ENCODE data around the gene PGBD4.

PGBD4 gene

DNA sequence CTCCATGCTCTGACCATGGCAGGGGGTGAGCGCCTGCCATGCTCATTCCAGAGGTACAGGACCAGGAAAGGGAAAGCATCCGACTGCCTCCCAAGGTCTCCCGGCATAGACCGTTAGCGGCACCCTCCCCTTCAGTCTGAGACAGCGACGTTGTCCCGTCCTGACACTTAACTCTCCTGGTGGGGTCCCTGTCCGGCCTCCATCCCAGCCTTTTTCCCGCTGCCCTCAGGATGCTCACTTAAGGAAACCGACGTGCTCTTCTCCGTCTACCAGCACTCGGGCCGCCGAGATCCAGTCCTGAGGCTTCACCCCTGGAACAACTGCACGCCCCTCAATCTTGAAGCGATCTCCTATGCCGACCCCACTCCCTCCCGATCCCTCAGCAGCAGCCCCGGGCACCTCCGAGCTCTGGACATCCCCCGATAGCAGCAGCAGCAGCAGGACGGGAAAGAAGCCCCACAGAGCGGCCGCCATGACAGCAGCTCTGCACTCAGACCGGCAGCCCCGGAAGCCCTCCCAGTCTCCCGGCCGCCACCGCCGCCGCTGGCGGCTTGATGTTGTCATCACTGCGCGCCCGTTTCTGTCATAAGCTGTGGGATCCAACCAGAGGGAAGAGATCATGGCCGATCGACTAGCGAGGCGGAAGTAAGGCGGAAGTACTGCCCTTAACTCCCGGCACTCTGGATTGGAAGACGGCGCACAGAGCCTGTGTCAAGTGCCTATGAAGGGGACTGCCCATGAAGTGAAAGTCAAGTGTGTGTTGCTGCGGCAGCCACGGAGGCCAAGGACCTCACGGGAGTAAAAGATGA lies at the start of gene PGBD4, which contains the start of gene EMC7:
Gene PGBD4, plus strand, starts transcription at position 718 of the 809 bp plus-strand sequence. CDS start 449 bp downstream, outside the sequence.
Gene EMC7, minus strand, starts transcription at position 497 of the 809 bp plus-strand sequence. Its CDS starts 23 bp downstream, at position 474.
- DNase-seq, result peak; percentile 98

DNA sequence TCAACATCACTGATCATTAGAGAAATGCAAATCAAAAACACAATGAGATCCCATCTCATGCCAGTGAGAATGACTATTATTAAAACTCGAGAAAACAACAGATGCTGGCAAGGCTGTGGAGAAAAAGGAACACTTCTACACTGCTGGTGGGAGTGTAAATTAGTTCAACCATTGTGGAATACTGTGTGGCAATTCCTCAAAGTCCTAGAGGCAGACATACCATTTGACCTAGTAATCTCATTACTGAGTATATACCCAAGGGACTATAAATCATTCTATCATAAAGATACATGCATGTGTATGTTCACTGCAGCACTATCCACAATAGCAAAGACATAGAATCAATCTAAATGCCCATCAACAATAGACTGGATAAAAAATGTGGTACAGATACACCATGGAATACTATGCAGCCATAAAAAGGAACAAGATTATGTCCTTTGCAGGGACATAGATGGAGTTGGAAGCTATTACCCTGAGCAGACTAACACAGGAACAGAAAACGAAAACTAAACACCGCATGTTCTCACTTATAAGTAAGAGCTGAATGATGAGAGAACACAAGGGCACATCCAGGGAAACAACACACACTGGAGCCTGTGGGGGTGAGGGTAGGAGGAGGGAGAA lies 47.7 kb upstream of the PGBD4 start:
- no peak for DNase-seq

DNA sequence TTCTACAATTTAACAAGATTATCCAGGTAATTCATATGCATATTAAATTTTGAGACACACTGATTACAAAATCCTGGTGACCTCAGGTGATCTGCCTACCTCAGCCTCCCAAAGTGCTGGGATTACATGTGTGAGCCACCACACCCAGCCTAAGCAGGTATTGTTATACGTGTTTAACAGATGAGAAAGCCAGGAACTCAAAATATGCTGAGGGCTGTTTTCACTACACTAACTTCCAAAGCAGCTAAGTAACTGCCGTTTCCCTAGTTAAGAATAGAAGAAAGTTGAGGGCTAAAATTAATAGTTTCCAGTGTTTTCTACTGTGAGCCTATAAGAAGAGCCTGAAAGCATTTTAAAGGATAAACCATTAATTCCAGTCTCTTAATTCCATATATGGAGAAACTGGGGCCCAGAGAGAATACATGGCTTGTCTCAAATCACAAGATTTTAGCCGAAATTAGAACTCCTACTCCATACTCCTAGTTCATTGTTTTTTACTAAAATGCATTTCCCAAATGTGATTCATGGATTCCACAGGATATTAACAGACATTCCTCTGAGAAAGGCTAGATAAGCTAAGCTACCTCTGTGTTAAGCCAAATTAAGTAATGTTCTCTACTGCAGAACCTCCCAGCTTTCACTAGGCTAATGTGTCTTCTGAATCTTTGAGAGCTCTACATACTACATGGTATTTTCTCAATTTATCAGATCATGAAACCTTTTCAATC lies 45.9 kb upstream of the PGBD4 start:
- DNase-seq, result no peak

GRCh38 chr15:34056911-34057310 lies 45.0 kb upstream of the PGBD4 start:
- DNase-seq, result no peak

DNA sequence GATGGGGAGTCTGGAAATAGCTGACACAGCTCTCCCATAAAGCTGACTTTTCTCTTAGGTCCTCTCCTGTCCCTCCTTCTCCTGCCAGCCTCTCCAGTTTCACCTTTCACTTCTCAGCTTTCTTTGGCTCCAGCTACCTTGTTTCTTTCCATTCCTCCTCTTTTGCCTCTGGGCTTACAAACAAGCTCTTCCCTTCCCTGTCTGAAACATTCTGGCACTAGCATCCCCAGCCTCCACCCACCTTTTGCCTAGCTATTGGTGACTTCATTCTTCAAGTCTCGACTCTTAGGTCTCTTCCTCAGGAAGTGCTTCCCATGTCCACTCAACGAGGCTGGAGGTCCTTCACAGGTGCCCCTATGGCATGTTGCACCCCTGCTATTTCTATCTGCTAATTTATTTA lies 42.4 kb upstream of the PGBD4 start:
- no peak for DNase-seq

DNA sequence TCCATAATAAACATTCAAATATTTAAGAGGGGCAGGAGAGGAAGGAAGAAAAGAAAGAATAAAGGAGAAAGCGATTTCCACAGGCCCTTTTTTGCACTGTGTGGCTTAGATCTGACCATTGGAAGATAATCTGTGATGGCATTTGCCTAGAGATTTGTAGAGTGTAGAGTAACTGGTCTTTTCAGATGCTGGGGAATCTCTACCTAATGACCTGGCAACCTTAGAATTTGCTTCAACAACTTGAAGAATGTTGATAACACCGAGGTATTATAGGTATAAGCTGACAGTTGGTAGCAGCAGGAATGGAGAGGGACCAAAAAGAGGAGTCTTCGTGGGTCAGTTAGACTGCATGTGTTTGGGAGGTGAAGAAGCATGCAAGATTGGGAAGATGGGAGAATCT lies 41.9 kb upstream of the PGBD4 start:
- no peak for DNase-seq

DNA sequence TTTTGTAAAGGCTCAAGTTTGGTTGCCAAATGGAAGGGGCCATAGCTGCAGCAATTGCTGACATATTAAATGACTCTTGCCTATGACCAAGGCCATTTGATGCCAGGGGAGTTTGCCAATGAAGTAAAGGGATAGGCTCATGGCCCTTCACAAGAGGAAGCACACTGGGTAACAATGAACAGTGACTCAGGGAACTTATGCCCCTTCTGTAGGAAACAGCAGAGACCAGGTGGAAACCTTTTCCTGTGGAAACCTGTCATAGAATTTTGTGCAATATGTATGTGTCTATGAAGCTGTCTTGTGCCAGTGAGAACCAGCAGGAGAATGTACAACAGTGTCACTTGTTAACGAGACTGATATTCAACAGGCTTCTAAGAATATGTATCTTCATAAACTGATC lies 37.4 kb upstream of the PGBD4 start:
- DNase-seq, result no peak

GRCh38 chr15:34065261-34065660 lies 36.6 kb upstream of the PGBD4 start:
- no peak for DNase-seq

DNA sequence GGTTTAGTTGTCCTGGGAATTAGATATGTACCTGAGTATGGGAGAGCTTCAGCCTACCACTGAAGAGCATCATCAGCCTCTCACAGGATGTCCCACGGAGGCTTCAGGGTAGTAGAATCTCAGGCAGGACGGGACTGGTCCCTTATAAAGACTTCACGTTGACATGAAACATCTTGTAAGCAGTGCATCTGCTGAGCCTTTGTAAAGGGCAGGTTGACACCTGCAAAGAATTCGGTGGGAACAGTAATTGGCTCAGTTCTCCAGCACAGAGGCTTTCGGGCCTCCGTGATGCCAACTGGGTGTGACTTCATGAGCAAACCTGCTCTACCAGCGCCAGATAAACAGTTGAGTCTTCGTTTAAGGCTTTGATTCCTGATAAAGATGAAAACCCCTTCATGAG lies 35.9 kb upstream of the PGBD4 start:
- no peak for DNase-seq

DNA sequence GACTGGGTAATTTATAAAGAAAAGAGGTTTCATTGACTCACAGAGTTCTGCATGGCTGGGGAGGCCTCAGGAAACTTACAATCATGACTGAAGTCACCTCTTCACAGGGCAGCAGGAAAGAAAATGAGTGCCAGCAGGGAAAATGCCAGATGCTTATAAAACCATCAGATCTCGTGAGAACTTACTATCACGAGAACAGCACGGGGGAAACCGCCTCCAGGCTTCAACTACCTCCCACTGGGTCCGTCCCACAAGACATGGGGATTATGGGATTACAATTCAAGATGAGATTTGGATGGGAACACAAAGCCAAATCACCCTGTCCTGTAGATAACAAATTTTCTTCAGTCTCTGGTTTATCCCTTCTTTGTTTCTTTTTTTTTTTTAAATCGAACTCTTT lies 31.9 kb upstream of the PGBD4 start:
- DNase-seq, result no peak

DNA sequence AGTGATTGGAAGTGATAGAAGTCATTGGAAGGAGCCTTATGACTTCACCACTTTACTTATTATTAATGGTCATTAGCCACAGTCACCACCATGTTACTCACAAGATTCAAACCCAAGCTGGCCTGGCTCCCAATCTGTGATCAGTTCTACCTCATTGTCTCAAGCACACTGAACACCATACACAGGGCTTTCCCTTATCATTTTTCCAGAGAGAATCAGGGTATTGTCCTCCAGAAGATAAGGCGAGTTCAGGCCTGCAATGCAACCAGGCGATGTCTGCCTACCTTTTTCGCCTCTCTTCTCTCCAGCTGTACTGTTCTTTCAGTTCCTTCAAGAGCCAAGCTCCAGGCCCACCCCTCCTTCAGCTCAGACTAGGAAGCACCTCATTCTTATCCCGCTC lies 25.1 kb upstream of the PGBD4 start:
- no peak for DNase-seq

DNA sequence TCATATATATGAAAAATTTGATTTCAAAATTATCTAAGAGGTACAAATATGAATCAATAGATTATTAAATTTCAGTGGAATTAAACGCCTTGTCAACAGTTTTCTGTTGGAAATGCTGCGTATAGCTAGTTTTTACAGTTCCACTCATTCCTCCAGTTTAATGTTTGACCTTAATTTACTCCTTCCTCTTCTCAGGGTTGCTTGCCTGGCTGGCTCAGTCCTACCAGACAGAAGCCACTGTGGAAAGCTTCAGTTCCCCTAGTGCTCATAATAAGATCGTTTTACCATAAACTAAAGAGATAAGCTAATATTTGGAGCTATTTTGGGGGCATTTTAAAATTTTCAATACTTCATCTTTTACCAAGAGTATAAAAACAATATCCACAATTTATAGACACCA lies 23.0 kb upstream of the PGBD4 start:
- DNase-seq, result no peak

- no peak for DNase-seq
These were observed 22.0 kb upstream of the PGBD4 start for GRCh38 chr15:34079904-34080303.

DNA sequence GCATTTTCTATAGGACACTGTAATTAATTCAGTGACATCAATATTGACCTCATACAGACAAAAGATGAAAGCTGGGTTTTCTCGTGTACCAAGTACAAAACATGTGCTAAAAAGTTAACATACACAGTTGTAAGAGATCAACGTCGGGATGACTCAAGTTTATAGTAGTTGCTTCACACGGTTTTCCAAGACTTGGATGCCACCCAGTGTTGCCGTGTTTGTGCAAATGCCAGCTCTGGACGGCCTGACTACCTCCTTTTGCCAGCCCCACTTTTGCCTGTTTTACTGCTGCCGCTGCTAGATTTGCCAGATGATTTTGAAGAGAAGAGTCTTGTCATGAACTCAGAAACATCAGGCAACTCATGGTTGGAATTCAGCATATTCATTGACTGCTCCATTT lies 17.8 kb upstream of the PGBD4 start:
- DNase-seq, result no peak

DNA sequence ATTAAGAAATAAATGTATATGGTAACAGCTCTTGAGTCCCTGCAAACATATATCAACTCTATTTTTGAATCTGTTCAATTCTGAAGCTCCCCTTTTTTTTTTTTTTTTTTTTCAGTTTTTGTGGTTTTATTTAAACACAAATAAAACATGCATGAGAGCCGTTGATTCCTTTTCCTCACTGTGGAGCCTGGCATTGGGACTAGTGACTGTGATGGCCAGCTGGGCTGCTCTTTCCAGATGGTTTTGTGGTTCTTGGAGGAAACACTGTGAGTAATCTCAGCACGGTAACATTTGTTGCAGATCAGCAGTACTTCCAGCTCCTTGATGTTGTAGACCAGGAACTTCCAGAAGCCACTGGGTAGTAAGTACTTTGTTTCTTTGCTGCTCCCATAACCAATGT lies 16.1 kb upstream of the PGBD4 start:
- DNase-seq, result no peak

GRCh38 chr15:34099914-34100313 lies 2.0 kb upstream of the PGBD4 start:
- DNase-seq, result no peak

DNA sequence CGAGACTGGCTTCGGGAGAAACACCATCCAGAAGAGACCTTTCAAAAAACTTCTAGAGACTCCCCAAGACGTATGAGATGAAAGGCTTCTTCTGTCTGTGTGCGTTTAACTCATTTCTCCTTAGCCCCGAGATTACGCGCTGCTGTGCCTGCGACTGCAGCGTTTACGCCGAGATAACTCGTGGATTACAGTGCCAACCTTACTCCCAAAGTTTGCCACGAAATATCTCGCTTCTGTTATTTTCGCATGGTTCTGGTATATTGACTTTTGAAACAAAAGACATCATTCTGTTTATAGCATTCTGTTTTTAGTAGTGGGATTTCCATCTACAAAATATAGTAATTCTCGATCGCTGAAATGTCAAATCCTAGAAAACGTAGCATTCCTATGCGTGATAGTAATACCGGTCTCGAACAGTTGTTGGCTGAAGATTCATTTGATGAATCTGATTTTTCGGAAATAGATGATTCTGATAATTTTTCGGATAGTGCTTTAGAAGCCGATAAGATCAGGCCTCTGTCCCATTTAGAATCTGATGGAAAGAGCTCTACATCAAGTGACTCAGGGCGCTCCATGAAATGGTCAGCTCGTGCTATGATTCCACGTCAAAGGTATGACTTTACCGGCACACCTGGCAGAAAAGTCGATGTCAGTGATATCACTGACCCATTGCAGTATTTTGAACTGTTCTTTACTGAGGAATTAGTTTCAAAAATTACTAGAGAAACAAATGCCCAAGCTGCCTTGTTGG lies 467 bp downstream of the PGBD4 start:
- DNase-seq, result no peak

DNA sequence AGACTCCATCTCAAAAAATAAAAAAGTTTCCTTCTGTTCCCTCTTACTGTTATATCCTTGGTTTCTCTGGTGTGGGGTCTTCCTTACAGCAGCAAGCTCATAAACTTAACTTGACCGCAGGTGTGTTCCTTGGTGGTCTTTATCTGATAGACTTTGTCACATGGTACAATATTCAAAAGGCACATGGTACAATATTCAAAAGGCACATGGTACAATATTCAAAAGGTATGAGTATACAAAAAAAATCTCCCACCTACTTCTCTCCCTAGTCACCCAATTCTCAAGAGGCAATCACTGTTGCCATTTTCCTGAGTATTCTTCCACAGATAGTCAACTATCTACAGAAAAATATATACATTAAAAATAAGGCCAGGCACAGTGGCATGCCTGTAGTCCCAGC lies 4.5 kb downstream of the PGBD4 start:
- no peak for DNase-seq

- no peak for DNase-seq
These were observed 5.4 kb downstream of the PGBD4 start for GRCh38 chr15:34107315-34107714.

DNA sequence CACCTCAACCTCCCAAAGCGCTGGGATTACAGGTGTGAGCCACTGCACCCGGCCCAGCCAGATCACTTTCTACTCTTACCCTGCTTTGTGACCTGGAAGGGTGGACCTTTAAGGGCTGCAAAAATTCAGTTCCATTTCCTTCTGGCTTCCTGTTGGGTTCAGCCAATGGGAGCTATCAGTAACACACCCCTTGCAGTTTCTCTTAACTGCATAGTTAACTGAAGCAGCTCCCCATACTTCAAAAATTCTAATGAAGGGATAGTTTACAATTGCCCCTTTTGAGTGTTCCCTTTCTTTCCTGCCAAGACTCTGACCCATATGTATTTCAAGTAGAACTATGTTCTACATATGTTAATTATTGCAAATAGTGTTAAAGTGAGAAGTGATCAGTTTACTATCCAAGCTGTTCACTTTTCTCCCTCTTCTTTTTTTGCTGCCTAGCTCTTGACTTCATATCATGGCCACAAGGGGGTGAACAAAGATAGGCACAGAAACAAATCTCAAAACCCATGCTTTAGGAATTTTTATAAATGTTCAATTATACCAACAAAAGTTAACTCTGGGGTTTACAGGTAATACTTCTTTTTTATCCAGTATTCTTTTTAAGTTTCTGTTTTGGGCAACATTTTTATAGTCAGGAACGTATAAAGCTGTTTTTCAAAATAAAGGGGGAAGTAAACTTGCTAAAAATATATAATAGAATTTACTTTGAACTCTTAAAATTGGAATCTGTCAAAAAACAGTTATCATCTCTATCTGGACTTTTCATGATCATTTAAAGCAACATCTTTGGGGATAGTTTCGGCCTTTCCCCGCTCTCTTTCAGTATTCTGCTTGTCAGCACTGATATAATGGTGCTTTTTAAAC lies 8.1 kb downstream of the PGBD4 start:
- no peak for DNase-seq

GRCh38 chr15:34111488-34111887 lies 9.6 kb downstream of the PGBD4 start:
- DNase-seq, result no peak

DNA sequence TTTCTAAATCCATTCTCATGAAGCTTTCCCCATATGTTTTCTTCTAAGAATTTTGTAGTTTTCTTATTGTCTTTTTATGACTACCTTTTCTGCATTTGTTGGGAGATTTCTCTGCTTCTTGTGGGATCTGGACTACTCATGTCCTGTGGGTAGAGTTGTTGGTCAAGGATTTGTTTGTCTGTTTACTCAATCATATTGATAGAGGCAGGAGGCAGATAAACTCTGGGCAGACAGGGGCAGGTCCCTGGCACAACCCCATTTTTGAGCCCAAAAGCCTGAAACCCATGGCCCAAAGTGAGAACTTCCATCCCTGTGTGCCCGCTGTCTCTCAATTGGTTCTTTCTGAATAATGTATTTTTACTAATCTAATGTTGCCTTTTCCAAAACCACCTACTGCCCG lies 12.3 kb downstream of the PGBD4 start:
- no peak for DNase-seq
